NCI-H2196 treated with DMSO at 0.1 percent for 48 hours (cell line): ENCODE results near the gene BAIAP2.
"Not testable (repeated sequence)": the region's sequence is repeated elsewhere in the genome, so short reads cannot be mapped to it uniquely, and the experiment has no call there.

ENCODE experiments used
- DNase-seq: peaks from one replicate; lab custom pipeline; 2025; ENCODE audit not compliant: unreplicated experiment; lab: John Stamatoyannopoulos, UW

The BAIAP2 gene

DNA sequence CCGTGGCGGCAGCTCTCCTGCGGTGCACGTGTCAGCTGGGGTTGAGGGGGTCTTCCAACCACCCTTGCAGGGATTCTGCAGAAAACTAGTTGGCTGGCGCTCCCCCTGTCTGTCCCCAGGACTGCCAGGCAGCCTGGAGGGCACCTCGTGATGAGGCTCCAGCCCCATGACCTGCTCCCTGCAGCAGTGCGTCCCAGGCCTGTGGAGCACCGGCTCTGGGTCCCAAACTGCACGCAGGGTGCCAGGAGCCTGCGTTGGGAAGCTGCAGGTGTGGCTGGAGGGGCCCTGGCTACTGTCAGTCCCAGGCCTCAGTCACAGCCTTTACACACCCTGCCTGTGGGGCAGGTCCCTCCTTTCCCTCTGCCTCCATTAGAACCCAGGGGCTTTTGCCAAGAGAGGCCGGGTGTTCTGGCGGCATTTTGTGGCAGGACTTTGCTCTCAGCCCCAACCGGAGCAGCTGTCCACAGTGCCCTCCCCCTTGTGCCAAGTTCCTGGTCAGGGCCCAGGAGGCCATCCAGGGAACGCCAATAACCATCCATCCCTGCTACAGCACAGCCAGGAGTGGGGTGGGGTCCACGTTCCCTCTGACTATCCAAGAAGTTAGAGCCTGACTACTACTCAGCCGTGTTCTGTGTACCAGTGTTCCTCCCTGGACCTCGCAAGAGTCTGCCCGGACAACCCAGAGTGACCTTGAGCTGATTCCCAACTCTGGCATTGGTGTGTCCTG lies 34.2 kb upstream of the BAIAP2 start:
- no peak for DNase-seq

DNA sequence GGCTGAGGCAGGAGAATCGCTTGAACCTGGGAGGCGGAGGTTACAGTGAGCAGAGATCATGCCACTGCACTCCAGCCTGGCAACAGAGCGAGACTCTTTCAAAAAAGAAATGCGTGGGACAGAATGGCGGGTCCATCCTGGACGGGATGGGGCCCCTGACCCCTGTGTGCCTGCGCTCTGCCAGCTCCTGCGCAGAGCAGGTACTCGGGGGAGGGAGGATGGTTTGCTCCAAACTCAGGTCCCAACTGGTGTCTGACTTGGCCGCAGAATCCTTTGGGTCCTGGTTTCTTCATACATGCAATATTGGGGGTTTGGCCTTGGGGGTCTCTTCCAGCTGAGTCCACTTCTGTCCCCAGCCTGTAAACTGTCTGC lies 33.0 kb upstream of the BAIAP2 start:
- DNase-seq = no peak

DNA sequence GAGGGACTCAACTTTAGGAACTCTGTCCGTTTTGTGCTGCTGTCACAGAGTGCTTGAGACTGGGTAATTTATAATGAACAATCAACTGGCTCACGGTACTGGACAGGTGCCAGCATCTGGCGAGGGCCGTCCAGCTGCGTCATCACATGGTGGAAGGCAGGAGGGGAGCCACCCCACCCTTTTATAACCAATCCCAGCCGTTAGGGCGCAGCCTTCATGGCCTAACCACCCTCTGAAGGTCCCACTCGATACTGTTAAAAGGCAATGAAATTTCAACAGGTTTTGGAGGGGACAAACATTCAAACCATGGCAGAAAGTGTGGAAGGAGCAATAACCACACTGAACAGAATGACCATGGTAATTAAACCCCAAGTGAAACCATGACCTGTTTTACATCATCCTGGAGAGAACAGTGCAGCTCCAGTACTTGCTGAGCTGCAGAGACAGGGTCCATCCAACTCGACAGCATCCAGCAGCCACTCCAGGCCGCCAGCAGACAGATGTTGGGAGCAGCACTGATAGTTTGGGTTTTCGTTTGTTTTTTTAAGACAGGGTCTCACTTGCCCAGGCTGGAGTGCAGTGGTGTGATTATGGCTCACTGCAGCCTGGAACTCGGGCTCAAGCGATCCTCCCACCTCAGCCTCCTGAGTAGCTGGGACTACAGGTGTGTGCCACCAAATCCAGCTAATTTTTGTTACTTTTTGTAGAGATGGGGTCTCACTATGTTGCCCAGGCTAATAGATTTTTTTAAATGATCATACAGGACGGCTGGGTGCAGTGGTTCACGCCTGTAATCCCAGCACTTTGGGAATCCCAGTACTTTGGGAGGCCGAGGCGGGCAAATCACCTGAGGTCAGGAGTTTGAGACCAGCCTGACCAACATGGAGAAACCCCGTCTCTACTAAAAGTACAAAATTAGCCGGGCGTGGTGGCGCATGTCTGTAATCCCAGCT lies 32.3 kb upstream of the BAIAP2 start:
- DNase-seq = peak; percentile 71

DNA sequence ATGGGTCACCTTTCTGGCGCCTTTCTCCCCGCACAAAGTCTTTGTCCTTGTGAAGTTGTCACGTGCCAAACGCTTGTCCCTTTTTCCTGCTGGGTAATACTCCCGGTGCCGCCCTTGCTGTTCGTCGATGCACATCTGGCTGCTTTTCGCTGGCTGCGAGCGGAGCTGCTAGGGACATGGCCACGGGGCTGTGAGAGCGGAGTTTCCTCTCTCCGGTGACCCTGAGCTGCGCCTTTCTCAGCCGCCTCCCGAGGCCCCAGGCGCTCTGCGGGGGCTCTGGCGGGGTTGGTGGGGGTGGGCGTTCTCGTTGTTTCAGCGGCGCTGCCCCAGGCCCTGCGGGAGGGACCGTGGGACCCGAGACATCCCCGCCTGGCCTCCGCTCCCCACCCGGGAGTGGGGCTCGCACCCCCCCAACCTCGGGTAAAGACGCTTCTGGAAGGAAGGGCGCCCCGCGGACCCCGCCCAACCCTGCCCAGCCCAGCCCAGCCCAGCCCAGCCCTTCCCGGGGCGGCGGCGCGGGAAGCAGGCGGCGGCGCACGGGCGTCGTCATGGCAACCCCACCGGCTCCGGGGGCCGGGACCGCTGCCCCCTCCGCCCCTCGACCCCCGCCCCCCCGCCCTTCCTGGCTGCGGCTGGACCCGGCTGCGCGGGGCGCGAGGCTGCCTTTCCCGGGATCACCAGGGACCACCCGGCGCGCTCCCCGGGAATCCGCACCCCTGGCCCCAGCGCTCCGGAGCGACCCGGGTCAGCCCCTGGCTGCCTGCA lies 31.1 kb upstream of the BAIAP2 start:
- DNase-seq = no peak

DNA sequence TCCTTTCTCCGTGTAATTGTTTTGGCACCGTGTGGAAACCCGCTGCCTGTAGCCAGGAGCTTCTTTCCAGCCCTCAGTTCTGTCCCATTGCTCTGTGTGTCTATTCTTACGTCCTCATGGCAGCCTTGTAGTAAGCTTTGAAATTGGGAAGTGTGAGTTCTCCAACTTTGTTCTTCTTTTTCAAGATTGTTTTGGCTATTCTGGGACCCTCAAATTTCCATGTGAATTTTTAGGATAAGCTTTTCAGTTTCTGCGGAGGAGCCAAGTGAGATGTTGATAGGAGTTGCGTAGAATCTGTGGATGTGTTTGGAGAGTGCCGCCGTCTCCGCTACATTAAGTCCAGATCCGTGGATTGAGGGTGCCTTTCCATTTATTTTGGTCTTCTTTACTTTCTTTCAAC lies 28.1 kb upstream of the BAIAP2 start:
- no peak for DNase-seq

DNA sequence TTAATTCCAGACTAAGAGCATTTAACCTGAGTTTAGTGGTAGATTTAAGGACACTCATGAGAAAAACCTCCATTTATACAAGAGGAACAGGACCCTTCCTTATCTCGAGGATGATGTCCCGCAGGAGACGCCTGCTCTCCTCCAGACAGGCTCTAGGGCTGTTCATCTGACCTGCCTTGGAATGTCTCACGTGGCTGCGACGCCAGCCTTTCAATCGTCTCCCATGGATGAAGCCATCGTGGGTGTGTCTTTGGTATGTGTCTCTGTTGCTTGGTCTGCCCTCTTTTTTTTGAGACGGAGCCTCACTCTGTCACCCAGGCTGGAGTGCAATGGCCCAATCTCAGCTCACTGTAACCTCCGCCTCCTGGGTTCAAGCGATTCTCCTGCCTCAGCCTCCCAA lies 26.8 kb upstream of the BAIAP2 start:
- DNase-seq = no peak

DNA sequence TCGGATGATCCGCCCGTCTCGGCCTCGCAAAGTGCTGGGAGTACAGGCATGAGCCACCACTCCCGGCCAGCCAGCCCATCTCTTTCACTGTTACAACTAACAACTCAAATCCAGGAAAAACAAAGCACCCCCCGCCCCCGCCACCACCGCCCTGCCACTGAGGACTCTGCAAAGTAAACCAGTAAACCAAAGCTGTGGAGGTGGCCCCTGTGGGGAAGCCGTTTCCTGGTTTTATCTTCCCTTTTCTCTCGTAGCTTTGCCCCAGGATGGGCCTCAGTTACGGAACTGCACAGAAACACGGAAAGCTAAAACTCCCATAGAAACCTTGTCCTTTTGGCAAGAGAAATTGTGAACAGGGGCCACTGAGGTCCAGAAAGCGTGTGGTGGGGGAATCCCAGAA lies 25.8 kb upstream of the BAIAP2 start:
- no peak for DNase-seq

DNA sequence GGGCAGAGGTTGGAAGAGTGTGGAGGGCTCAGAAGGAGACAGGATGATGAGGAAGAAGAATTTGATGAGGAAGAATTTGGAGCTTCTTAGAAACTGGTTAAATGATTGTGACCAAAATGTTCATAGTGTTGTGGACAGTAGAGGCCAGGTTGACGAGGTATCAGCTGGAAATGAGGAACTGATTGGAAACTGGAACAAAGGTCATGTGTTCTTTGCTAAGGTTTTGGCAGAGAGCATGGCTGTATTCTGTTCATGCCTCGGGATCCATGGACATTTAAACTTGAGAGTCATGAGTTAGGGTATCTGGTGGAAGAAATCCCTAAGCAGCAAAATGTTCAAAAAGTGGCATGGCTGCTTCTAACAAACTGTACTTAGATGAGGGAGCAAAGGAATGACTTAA lies 24.0 kb upstream of the BAIAP2 start:
- no peak for DNase-seq

DNA sequence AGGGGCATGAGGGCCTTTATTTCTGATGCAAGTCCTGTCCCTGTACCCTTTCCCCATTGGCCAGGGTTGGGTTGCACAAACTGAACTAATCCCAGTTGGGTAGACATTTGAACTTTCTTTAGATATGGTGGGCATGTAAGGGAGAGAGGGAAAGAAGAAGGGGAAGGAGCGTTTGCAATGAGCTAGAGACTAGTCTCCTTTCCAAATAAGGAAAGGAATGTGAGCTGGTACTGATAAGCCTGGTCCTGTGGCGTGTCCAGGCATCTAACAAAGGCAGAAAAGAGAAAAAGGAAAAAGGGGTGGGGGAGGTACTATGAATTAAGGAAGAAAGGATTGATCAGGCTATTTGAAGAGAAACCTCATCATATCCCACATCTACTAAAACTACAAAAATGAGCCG lies 23.0 kb upstream of the BAIAP2 start:
- no peak for DNase-seq

DNA sequence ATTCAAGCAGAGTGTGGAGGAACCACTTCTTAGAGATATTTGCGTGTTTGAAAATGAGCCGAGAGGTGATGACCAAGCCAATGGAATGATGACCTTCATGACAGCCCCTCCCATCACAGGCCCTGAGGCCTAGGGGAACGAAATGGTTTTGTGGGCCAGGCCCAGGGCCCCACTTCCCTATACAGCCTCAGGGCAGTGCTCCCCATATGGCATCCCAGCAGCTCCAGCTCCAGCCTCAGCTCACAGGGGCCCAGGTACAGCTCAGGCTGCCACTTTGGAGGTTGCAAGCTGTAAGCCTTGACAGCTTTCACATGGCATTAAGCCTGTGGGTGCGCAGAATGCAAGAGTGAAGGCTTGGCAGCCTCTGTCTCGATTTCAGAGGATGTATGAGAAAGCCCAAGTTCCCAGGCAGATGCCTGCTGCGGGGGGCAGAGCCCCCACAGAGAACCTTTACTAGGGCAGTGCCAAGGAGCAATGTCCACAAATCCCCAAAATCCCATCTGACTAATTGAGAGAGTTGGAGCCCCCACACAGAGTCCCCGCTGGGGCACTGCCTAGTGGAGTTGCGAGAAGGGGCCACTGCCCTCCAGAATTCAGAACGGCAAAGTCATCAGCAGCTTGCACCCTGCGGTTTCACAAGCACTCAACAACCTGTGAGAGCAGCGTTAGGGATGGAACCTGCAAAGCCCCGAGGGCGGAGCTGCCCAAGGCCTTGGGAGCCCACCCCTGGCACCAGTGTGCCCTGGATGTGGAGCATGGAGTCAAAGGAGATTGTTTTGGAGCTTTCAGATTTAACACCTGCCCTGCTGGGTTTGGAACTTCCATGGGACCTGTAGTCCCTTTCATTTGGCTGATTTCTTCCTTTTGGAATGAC lies 22.1 kb upstream of the BAIAP2 start:
- DNase-seq = no peak

DNA sequence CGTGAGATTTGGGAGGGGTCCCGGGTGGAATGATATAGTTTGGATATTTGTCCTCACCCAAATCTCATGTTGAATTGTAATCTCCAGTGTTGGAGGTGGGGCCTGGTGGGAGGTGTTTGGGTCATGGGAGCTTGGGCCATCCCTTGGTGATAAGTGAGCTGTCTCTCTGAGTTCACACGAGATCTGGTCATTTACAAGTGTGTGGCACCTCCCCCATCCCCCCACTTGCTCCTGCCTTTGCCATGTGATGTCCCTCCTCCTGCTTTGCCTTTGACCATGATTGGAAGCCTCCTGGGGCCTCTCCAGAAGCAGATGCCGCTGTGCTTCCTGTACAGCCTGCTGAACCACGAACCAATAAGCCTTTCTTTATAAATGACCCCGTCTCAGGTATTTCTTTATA lies 21.3 kb upstream of the BAIAP2 start:
- DNase-seq = no peak

DNA sequence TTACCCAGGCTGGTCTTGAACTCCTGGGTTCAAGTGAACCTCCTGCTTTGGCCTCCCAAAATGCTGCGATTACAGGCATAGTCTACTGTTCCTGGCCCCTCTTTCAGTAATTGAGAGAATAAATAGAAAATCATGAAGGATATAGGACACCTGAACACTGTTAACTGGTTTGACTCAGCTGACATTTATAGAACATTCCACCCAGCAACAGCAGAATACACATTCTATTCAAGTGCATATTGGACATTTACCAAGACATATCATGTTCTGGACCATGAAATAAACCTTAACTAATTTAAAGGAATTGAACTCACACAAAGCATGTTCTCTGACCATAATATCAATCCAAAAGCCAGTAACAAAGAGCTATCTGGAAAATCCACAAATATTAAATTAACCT lies 19.8 kb upstream of the BAIAP2 start:
- no peak for DNase-seq

DNA sequence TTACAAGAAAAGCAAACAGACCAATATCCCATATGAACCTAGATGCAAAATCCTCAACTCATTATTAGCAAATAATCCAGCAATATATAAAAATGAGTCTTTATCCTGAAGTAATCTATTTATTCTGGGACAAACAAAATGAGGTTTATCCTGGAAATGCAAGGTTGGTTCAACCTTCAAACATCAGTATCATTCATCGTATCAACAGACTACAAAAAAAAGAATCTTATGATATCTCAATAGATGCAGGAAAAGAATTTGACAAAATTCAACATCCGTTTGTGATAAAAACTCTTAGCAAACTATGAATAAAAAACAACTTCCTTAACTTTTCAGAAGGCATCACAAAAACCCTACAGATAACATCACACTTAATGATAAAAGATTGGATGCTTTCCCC lies 18.4 kb upstream of the BAIAP2 start:
- DNase-seq = no peak

DNA sequence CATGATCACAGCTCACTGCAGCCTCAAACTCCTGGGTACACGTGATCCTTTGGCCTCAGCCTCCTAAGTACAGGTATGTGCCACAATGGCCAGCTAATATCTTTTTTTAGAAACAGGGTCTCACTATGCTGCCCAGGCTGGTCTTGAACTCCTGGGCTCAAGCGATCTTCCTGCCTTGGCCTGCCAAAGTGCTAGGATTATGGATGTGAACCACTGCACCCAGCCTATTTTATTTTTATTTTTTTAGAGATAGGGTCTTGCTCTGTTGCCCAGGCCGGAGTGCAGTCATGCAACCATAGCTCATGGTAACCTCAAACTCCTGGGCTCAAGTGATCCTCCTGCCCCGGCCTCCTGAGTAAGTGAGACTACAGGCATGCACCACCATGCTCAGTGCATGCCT lies 17.6 kb upstream of the BAIAP2 start:
- DNase-seq = not testable (repeated sequence)

DNA sequence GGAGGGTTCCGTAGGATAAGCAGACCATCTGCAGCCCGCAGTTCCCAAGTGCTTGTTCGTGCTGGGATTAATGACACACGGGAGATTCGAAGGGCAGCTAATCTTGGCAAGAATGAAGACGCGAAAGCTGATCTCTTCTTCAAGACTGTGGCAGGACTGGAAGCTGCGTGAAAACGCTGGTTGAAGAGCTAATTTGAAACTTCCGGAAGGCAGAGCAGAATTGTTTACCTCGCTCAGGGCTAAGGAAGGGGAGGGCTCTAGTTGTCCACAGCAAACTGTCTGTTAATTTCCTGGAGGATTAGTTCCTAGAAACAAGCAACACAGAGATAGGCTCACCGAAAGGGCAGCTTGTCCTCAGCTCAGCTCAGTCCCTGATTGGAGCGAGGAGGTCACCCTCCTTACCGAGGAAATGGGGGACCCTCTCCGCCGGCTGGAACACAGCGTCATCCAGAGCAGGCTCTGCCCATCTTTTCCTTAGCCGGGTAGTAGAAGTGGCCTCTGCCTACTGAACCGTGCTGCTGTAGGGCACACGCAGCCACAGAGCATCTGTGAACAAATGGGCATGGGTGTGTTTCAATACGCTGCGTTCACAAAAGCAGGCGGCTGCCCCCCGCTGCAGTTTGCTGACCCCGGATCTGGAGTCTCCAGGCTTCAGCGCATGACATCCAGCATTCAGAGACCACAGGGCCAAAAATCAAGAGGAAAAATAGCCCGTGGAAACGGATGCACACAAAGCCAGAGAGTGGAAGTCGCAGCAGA lies 16.7 kb upstream of the BAIAP2 start:
- DNase-seq = peak; percentile 59

DNA sequence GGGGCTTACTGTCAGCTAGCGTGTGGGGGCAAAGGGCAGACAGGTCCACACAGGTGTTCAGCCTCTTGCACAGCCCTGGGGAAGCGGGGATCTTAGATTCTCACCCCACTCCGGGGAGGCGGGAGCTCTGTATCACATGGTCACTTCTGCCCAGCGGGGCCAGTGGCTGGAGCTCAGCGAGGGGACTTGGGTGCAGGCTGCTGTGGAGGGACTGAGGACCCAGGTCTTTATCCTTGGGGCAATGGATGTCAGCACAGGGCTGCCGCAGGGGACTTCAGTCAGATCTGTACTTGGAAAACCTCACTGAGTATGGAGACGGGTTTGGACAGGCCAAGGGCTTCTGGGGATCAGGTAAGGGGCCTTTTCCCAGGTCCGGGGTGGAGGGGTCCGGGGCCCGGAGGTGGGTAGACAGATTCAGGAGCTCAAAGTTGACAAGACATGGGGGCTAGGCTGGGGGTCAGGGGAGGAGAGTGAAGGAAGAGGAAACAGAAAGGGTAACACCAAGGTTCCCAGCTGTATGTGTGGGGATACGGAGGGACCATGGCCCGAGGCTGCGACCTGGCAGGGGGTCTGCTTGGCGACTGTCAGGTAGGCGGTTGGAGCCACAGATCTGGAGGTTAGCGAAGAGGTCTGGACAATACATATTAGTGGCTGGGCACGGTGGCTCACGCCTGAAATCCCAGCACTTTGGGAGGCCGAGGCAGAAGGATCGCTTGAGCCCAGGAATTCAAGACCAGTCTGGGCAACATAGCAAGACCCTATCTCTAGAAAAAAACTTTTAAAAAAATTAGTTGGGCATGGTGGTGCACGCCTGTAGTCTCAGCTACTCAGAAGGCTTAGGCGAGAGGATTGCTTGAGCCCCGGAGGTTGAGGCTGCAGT lies 15.1 kb upstream of the BAIAP2 start:
- no peak for DNase-seq

DNA sequence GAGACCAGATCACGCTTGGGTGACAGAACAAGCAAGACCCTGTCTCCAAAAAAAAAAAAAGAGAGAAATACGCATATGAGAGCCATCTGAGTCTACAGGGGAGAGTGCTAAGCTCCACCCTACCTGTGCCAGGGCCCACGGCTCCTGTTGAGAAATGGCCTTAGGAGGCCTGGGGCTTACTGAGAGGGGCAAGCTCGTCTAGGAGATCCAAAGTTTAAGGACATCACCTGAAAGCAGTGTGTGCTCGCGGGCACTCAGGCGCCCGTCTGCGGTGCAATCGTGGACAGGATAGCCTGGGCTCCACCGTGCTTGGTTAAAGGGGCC lies 14.5 kb upstream of the BAIAP2 start:
- no peak for DNase-seq

DNA sequence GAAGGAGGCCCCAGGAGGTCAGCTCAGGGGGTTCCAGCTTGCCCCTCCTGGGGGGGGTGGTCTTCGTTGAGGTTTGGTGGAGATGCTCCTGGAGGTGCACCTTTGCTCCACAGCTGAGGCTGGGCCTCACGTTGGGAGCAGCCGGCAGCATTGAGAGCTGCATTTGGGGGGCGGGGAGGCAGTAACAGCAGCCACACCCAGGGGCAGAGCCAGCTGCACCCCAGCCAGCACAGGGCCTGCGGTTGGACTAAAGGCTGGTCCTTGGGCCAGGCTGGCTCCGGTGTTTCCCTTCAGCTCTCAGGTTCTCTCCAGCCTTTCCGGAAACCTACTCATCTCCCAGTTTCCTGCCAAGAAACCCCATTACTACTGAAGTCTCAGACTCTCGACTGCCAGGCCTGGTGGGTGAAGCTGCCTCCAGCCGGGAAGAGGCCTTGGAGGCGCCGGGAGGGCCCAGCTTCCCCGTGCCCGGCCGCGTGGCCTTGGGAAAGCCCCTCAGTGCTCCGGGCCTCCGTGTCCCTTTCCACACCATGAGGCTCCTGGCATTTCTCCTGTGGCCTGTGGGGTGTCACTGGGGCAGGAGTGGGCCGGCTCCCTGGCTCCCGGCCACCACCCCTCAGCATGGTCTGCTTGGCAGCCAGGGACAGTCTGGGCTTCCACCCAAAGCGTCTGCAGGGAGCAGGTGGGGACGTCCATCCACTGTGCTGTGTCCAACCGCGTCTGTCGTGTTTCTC lies 14.0 kb upstream of the BAIAP2 start:
- DNase-seq = peak; percentile 94
